ENCODE measurements around the gene SSH2. TPM values are rescaled to one million over a fixed set of nuclear protein-coding genes. Genes with fewer than 3 reads are reported as not detected.
A peak's percentile ranks its signal among the peaks of the same experiment; 100 is the strongest.

SSH2 gene
- total and polyA plus RNA-seq, 9 of the 15 experiments (the other 6 are each of a cell fraction or from before 2014, with no cell fraction given): 3.9 to 16.1 (median 10.2) TPM

- TF ChIP-seq PHF8 (IDR thresholded peaks at IDR 0.05; ENCODE audit: borderline replicate concordance, low read length) (peak; percentile 45; the same call in 1 of the 2 replicates), ZNF124 (CRISPR knock-in tag; IDR thresholded peaks at IDR 0.05) (no peak), RUNX1 (IDR thresholded peaks at IDR 0.05; ENCODE audit: low read depth) (no peak), NBN (IDR thresholded peaks at IDR 0.05; ENCODE audit: low read depth) (no peak), IRF1 (CRISPR knock-in tag; IDR thresholded peaks at IDR 0.05; ENCODE audit: borderline replicate concordance) (no peak), SIN3A (IDR thresholded peaks at IDR 0.05; ENCODE audit: borderline replicate concordance in 2 of 2, control insufficient read depth in 1 of 2, low read depth in 2 of 2, low read length in 2 of 2) (peak in 1 of 2 experiments; percentile 39; a peak in 1 of 4 replicates), RCOR1 (IDR thresholded peaks at IDR 0.05; ENCODE audit: borderline replicate concordance in 1 of 2, low read depth in 2 of 2, low read length in 2 of 2) (peak in 1 of 2 experiments; percentile 24; a peak in 1 of 4 replicates), HIVEP1 (CRISPR knock-in tag; IDR thresholded peaks at IDR 0.05) (no peak), FOXK2 (conservative IDR thresholded peaks at IDR 0.05 in 1 of 2, IDR thresholded peaks at IDR 0.05 in 1 of 2; ENCODE audit: low read depth in 2 of 2) (no peak), SRSF1 (IDR thresholded peaks at IDR 0.05; ENCODE audit: low read depth, low read length) (no peak), JUND (IDR thresholded peaks at IDR 0.05; ENCODE audit: borderline replicate concordance, low read depth, low read length) (no peak), JUND (tag; IDR thresholded peaks at IDR 0.05; ENCODE audit: borderline replicate concordance, low read depth, low read length) (no peak), LARP7 (IDR thresholded peaks at IDR 0.05) (no peak), IRF2 (CRISPR knock-in tag; IDR thresholded peaks at IDR 0.05) (no peak), NR2C1 (IDR thresholded peaks at IDR 0.05) (0 out of 2 replicates have a peak, but pooled peaks have one; percentile 42), NR2C1 (tag; IDR thresholded peaks at IDR 0.05) (peak; percentile 78), L3MBTL2 (IDR thresholded peaks at IDR 0.05) (peak; percentile 64; the same call in 1 of the 2 replicates), MXI1 (IDR thresholded peaks at IDR 0.05; ENCODE audit: low read depth, low read length) (no peak), CREM (IDR thresholded peaks at IDR 0.05; ENCODE audit: low read depth) (no peak)
- TF ChIP-seq, protein P1, sequence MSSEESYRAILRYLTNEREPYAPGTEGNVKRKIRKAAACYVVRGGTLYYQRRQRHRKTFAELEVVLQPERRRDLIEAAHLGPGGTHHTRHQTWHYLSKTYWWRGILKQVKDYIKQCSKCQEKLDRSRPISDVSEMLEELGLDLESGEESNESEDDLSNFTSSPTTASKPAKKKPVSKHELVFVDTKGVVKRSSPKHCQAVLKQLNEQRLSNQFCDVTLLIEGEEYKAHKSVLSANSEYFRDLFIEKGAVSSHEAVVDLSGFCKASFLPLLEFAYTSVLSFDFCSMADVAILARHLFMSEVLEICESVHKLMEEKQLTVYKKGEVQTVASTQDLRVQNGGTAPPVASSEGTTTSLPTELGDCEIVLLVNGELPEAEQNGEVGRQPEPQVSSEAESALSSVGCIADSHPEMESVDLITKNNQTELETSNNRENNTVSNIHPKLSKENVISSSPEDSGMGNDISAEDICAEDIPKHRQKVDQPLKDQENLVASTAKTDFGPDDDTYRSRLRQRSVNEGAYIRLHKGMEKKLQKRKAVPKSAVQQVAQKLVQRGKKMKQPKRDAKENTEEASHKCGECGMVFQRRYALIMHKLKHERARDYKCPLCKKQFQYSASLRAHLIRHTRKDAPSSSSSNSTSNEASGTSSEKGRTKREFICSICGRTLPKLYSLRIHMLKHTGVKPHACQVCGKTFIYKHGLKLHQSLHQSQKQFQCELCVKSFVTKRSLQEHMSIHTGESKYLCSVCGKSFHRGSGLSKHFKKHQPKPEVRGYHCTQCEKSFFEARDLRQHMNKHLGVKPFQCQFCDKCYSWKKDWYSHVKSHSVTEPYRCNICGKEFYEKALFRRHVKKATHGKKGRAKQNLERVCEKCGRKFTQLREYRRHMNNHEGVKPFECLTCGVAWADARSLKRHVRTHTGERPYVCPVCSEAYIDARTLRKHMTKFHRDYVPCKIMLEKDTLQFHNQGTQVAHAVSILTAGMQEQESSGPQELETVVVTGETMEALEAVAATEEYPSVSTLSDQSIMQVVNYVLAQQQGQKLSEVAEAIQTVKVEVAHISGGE (CRISPR knock-in tag; IDR thresholded peaks at IDR 0.05): peak in 1 of 3 experiments; percentile 30; a peak in 1 of 6 replicates
- TF ChIP-seq, protein P2, sequence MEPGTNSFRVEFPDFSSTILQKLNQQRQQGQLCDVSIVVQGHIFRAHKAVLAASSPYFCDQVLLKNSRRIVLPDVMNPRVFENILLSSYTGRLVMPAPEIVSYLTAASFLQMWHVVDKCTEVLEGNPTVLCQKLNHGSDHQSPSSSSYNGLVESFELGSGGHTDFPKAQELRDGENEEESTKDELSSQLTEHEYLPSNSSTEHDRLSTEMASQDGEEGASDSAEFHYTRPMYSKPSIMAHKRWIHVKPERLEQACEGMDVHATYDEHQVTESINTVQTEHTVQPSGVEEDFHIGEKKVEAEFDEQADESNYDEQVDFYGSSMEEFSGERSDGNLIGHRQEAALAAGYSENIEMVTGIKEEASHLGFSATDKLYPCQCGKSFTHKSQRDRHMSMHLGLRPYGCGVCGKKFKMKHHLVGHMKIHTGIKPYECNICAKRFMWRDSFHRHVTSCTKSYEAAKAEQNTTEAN (CRISPR knock-in tag; IDR thresholded peaks at IDR 0.05): no peak
Observed at GRCh38 chr17:29589524-29590410, 340.3 kb downstream of the SSH2 start, which contains the start of gene GIT1 (continued).
